Colon (tissue), 2 donors: ENCODE data around the gene TERB1.

Source experiments
- FAIRE-seq: peaks from 2 replicates; lab custom pipeline; 2012; peaks lifted over from hg19 to GRCh38; lab: Jason Lieb, UNC
- donor health status: control.
- donor health status: control.

Gene TERB1, protein sequence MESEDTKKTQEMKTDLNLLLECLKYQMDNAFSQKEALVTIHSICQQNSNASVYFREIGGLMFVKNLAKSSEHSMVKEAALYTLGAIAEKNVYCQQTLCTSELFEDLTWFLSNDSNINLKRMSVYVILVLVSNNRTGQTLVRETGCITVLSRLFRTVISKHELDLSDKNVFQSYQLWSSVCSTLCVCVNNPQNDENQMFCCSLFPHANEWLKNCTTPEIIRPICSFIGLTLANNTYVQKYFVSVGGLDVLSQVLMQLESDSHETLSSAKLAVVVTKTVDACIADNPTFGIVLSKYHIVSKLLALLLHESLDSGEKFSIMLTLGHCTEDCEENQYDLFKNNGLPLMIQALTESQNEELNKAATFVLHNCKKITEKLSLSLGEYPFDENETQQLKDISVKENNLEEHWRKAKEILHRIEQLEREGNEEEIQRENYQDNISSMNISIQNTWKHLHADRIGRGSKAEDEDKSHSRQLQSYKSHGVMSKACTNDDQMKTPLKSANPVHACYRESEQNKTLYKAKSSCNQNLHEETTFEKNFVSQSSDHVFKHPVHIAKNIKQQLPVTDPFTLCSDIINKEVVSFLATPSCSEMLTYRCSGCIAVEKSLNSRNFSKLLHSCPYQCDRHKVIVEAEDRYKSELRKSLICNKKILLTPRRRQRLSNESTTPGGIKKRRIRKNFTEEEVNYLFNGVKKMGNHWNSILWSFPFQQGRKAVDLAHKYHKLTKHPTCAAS

DNA sequence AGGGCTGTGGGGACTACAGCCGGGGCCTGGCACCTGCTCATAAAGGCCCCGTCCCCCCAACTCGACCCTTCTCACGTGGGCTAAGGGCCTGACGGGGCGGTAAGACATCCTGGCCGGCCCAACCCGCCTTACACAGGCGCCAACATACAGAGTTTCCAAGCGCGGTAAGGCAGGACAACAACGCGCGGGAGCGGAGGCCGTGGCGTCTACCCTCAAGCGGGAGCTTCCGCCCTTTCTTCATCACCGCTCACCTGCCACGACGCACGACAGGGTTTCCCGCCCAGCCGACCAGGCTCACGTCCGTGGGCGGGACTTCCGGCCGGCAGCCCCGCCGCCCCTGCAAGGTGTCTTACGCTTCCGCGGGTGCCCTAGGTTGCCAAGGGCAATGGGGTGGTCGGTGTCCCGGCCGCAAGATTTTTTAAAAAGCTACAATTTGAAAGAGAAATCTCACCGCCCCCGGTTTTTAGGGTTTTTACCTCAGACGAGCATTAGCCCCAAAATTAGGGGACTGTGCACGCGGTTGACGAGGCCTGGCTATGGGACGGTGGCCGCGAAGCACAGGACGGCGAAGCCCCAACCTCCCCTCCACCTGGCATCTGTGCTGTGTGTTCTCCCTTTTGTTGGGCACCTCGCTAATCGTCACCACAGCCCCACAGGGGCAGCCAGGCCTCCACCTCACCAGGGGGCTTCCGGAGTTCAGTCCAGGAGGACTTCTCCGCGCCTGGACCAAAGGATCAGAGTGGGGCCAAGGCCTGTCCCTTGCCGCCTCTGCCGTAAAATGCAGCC, at the start of gene TERB1:
Gene TERB1, minus strand, starts transcription at position 265 of the 786 bp plus-strand sequence. CDS start 4,786 bp downstream, outside the sequence.
- no peak for FAIRE-seq

DNA sequence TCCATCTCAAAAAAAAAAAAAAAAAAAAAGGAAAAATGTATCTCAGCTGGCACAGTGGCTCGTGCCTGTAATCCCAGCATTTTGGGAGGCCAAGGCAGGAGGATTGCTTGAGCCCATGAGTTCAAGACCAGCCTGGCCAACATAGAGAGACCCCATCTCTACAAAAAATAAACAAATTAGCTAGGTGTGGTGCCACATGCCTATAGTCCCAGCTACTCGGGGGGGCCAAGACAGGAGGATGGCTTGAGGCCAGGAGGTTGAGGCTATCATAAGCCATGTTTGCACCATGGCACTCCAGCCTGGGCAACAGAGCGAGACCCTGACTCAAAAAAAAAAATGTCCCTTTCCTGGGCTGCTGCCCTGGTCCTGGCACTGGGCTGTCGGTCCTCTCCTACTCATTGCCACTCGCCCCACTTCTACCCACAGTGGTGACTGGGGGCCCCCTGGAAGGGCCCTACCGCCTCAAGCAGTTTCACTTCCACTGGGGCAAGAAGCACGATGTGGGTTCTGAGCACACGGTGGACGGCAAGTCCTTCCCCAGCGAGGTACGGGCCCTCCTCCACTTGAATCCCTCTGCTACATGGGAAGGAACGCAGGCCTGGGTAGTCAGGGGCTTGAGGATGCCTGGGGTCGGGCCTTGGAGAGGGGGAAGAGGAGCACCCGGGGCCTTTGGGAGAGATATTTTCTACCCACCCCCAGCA, 48.9 kb upstream of the TERB1 start:
- no peak for FAIRE-seq

DNA sequence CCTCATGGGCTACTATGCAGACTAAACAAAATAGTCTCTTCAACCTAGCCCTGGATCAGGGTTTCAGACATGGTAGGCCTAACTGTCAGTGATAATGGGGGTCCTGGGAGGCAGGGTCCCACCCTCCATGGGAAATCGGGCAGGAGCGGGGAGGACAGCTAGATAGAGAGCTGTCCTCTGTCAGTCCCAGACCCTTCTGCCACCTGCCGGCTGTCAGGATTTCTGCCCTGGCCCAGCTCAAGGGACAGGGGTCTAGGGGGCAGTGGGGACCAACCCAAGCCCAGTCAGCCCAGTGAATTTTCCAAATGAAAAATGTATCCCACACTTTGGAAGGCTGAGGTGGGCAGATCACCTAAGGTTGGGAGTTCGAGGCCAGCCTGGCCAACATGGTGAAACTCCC, 48.2 kb upstream of the TERB1 start:
- no peak for FAIRE-seq

DNA sequence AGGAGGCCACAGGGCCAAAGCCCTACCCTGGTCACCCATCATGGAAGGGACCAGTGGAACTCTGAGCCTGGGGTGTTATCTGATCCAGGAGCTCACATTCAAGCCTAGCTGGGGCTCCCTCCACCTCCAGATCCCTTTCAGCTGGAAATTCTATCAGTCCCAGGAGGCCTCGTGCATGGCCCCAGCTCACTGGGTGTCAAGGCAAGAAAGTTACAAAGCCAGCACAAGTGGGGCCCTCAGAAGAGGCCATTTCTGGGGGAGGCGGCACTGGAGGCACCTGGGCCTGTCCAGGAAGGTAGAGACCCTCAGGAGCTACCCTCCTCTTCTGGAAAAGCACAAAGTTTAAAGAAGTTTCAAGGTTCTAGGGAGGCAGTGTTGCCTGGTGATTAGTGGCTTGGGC, 47.6 kb upstream of the TERB1 start:
- FAIRE-seq, result no peak

DNA sequence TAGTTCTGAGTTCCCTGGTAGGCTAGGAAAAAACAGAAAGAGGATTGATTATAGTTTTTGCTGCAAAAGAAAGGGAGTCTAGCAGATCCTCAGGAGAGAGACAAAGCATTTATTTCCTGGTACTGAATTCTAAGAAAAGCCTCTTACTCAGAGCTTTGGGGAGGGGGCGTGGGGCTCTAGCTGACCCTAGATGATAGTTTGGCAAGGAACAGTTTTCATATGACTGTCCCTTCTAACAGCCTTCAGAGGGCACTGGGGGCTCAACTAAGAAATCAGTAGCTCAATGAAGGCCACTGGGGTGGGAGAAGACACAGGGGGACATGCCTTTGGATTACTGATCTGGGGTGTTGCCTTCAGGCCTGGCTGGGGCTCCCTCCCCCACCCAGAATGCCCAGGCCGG, 46.8 kb upstream of the TERB1 start:
- no peak for FAIRE-seq

DNA sequence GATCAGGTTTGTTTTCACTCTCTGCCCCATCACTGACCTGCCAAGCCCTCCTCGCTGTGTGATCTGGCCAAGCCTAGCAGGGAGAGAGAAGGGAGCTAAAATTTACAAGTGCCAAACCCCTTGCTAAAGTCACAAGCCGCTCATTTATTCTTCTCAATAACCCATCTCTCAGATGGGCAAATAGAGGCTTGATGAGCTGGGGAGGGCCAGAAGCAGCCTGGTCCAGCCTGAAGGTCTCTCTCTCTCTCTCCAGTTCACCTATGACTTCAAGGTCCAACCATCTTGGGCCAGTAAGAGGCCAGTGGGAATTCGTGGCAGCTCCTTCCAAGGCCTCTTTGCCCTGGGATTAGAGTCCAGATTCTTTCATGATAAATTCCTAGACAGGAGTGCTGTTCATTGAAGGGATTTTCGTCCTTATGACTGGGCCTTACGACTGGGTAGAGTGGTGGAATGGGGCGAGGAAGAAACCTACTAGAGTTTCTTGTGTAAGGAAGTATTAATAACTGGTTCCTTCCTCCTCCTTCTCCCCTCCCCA, 46.2 kb upstream of the TERB1 start:
- no peak for FAIRE-seq

DNA sequence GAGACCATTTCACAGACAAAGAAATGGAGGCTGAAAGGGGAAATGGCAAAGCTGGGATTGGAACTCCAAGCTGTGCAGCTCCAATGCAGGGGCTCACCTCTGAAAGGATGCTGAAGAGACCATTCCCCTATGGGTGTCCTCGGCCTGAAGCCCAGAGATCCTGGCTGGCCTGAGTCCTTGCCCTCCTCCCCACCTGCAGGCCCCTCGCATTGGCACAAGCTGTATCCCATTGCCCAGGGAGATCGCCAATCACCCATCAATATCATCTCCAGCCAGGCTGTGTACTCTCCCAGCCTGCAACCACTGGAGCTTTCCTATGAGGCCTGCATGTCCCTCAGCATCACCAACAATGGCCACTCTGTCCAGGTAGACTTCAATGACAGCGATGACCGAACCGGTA, 45.4 kb upstream of the TERB1 start:
- no peak for FAIRE-seq

DNA sequence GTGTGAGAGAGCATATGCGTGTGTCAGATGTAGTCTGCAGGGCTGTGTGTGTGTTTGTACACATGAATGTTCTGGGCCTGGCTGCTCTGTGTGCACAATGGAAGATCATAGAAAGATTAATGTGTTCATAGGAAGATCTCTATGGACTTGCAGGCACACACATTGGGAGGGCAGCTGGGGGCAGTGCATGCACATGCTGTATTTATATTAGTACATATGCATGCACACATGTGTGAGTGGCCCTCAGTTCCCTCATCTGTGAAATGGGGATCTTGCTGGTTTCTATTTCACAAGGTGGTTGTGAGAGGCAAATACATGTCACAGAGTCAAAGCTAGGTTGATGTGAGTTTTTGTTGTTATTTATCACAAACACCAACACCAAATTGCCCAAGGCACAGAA, 44.9 kb upstream of the TERB1 start:
- no peak for FAIRE-seq

DNA sequence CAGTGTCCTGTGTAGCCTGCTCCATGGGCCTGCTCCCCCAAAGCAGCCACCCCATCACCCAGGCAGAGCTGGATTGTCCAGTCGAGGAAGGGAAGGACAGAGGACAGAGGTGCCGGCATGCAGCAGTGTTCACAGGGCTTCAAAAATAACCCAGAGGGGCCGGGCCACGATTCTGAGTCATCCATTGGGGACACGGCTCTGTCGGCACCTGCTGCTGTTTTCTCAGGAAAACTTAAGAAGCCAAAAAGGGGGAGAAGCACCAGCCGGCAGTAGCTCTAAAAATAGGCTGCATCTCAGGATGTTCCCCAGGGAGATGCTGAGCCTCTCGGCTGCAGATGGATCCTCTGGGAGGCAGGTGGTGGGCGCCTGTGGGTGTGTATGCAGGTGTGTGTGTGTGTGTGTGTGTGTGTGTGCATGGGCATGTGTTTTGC, 44.4 kb upstream of the TERB1 start:
- no peak for FAIRE-seq

DNA sequence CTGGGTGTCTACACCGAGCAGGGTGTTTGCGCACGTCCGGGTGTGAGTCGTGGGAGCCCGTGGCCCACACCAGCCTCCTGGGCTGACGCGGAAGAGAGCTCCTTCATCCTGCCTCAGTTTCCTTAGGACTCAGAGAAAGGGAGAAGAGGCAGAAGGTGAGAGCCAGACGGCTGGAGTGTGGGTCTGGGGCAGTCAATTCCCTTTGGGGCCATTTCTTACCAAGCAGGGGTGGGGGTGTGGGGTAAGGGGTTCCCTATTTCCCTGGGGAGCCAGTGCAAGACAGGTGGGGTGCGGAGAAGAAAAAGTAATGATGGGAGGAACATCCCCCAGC, 43.7 kb upstream of the TERB1 start:
- no peak for FAIRE-seq

DNA sequence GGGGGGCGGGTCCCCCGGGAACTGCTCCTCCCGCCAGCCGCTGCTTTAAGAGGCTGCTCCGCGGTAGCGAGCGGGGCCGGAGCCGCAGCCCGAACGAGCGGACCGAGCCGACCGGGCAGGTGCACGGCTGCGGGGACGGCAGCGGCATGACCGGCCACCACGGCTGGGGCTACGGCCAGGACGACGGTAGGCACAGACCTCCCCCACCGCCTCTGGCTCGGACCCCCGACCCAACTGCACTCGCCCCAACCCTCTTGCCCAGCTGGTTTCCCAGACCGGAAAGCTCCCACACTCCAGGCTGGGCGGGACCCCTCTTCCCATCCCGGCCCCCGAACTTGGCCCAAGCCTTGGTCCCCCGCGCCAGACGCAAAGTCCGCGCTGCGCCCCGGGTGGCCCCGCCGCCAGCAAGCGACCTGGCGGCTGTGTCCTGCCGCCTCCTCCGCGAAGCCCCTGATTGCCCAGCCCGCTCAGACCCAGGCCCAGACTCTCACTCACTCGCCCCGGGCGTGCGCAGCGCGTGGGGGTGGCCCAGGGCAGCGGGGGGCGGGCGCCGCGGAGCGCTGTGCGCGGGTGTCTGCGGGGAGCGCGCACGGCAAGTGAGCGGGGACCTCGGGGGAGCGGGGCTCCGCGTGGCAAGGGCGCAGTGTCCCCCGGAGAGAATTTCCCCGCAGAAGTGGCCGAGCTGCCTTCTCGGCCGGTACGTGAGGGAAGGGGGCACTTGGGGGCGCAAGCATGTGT, 43.1 kb upstream of the TERB1 start, which contains the start of gene CA7:
Gene CA7, plus strand, starts transcription at position 73 of the 738 bp plus-strand sequence. Its CDS starts 74 bp downstream, at position 147.
- FAIRE-seq, result no peak

DNA sequence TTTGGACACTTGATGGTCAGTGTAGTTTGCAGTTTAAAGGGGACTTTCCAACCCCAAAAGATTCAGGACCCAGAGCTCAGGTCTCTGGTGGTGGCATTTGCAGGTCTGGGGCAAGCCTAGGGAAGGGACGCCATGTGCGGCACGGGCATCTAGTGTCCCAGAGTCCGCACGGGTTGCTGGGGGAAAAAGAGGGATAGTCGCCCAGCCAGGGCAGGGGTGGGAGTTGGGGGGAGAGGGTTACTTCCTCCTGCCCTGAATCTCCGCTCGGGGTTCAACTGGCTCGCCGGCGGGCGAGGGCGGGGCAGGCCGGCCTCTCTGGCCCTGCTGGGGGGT, 42.6 kb upstream of the TERB1 start:
- FAIRE-seq, result no peak

DNA sequence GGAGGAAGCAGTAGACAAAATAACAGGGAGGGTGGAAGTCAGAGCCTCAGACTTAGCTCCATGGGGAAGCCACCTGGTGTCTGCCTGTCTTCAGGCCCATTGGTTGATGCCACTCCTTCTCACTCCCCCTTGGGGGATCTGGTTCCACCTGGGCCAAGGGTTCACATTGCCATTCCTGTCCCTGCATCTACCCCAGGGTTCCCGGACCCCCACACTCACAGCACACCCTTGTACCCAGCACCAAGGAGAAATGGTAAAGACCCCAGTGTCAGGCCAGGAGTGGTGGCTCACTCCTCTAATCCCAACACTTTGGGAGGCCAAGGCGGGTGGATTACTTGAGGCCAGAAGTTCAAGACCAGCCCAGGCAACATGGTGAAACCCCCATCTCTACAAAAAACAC, 41.8 kb upstream of the TERB1 start:
- no peak for FAIRE-seq

DNA sequence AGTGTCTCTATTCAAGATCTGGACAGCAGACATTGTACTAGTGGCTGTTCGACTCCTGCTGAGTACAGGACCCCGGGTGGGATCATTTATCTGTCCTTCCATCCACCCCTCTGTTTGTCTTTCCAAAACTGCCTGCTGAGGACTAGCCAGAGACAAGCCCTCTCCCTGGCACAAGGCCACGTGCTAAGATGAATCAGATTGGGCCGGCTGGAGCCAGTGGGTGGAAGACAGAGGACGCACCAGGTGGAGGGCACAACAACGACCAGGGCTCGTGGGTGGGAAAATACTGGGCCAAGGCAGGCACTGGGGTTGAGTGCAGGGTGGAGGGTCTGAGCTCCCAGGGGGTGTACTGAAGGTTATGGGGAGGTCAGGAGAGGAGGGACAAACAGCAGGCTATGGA, 41.4 kb upstream of the TERB1 start:
- FAIRE-seq, result no peak

DNA sequence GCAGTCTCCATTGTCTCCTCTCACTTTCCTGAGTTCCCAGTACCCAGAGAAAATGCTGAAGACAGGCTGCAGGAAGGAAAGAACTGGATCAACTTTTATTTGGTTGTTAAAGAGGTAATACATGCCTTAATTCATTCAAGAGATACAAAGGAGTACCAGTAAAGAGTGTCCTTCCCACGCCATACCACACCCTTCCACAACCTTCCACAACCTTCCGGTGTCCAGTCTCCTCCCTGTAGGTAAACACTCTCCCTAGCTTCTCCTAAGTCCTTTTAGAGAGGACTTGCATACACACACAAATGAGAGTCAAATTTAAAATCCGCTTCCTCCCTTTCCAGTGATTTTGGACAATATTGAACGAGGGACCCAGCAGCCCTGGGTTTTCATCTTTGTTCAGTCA, 40.0 kb upstream of the TERB1 start:
- no peak for FAIRE-seq

DNA sequence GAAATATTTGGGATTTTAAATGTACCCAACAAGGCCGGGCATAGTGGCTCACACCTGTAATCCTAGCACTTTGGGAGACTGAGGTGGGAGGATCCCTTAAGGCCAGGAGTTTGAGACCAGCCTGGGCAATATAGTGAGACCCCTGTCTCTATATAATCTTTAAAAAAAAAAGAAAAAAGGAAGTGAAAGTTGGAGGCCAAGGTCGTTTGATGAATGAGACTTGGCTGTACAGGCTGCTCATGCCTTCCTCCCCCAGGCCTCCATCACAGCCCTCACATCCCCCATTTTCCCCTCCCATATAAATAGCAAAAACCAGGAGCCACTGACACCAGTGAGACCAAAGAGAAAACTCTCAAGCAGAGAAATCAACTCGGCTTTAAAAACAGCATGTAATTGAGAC, 39.5 kb upstream of the TERB1 start:
- no peak for FAIRE-seq

DNA sequence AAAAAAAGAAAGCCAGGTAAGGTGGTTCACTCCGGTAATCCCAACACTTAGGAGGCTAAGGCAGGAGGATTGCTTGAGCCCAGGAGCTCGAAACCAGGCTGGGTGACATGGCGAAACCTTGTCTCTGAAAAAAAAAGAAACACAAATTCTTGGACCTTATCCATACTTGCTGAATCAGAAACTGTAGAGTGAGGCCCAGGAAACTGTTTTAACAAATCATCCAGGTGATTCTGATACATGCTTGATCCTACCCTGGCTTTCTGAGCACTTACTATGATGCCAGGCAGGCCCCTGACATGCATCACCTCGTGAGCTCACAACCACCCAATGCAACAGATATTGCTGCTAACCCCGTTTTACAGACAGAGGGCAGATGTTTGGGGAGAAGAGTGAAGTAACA, 33.4 kb upstream of the TERB1 start:
- no peak for FAIRE-seq

DNA sequence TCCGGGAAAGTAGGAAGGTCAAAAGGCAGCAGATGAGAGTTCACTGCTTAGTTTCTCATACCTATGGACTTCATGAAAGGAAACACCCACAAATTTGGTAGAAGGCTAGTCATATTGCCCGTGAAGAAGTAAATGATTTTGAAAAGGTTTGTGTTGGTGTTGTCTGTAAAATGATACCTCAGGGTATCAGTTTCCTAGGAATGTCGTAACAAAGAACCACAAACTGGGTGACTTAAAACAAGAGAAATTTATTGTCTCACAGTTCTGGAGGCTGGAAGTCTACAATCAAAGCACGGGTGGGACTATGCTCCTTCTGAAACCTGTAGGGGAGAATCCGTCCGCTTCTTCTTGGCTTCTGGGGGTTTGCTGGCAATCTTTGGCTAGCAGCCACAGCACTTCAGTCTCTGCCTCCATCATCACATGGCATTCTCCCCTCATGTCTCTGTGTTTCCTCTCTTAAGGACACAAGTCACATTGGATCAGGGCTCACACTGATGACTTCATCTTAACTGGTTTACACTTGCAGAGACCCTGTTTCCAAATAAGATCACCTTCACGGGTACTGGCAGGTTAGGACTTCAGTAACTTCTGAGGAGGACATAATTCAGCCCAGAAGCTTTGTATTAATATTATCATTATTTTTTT, 31.4 kb upstream of the TERB1 start:
- no peak for FAIRE-seq

DNA sequence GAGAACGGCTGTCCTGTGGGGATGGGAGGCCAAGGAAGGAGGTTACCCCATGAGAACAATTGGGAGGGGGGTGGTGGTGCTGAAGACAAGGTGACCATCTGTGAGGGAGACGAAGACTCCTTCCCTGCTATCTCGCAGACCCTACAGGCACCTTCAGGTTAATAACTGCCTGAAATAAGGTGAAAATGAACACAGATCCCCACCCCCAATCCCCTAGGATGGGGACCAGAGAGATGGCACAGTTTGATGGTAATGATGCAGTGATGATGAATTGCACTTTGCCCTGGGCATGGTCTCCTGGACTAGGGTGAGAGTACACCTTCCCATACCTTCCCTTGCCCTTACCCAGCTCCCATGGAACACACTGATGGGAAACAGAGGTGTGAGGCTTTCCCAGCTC, 30.8 kb upstream of the TERB1 start:
- no peak for FAIRE-seq

DNA sequence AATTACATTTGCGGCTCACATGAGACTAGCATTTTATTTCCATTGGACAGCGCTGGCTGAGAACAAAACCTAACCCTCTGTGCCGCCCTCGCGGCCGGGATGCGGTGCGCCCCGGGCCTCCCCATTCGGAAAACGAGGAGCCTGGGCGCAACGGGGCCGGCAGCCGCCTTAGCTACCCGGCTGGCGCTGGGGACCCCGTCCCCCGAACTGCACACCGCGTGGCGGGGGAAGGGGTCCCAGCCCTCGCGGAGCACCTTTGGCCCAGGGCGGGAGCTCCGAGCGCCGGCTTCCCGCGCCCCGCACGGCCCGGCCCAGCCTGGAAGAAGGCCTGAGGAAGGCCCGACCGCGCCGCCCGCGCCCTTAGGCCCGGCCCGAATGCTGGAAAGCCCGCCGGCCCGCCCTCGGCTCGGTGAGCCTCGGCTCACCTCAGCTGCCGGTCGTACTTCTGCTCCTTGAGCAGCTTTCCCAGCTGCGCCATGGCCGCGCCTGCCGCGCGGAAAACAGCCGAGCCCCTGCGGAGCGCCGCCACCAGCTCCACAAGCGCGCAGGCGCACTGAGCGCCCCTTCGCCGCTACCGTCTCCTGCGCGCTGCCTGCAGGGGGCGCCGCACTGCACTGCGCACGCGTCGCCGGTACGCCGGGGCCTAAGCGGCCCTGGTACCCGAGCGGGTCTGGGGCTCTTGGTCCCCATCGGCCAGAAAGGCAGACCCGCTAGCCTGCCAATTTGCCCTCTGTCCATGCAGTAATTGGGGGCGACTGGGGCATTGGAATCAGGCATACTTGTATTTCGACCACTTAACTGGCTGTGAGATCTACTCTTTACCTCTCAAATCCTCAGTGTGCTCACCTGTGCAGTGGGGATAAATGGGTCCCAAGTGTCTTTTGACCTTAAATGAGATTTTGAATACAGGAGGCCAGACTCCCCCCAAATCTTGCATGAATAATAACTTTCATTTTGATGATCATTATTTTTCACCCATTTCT, 29.3 kb upstream of the TERB1 start, which contains the start of gene NAE1:
Gene NAE1, minus strand, starts transcription at position 555 of the 983 bp plus-strand sequence. Its CDS starts 77 bp downstream, at position 478.
- no peak for FAIRE-seq
